HT-29 (cell line): ENCODE data around the gene PTPN13. TPM values are rescaled to one million over a fixed set of nuclear protein-coding genes. Genes with fewer than 3 reads are reported as not detected.
"Not testable (repeated sequence)": the region's sequence is repeated elsewhere in the genome, so short reads cannot be mapped to it uniquely, and the experiment has no call there.

Experiments
- DNase-seq: peaks from one replicate; pipeline ENCODE4 v3.0.0-alpha.2; 2015; ENCODE audit warnings: low spot score
- total RNA-seq: library from RNA; depleted of rRNA; stranded (reverse); fragments of >200 nt; shearing (Covaris generic); gene quantifications from 2 replicates; pipeline ENCODE4 v1.2.3, GENCODE V29; 2014

Gene PTPN13
- total RNA-seq, 1 experiment from 2014 or later, result 8.9 TPM

- no peak for DNase-seq
Observed at GRCh38 chr4:86718152-86718551, 124.0 kb downstream of the PTPN13 start.

DNA sequence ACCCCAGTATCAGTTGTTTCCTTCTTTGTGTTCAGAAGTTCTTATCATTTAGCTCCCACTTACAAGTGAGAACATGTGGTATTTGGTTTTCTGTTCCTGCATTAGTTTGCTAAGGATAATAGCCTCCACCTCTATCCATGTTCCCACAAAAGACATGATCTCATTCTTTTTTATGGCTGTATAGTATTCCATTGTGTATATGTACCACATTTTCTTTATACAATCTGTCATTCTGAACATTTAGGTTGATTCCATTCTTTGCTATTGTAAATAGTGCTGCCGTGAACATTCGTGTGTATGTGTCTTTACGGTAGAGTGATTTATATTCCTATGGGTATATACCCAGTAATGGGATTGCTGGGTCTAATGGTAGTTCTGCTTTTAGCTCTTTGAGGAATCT lies 125.0 kb downstream of the PTPN13 start:
- DNase-seq, result not testable (repeated sequence)

- DNase-seq, result no peak
Observed at GRCh38 chr4:86720508-86721068, 126.5 kb downstream of the PTPN13 start.

GRCh38 chr4:86721412-86721811 lies 127.3 kb downstream of the PTPN13 start:
- DNase-seq, result no peak

GRCh38 chr4:86730310-86730709 lies 136.2 kb downstream of the PTPN13 start:
- DNase-seq, result no peak

DNA sequence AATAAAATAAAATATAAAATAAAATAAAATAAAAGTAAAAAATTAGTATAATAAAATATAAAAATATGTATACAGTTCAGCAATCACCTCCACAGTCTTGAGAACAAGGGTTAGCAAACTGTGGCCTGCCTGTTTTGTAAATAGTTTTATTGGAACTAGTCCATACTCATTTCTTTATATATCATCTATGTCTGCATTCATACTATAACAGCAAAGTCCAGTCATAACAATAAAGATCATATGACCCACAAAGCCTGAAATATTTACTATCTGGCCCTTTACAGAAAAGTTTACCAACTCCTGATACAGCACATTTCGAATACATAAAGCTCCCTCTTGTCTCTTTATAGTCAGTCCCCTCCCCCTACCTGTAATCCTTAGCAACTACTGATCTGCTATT lies 143.1 kb downstream of the PTPN13 start:
- DNase-seq, result no peak

DNA sequence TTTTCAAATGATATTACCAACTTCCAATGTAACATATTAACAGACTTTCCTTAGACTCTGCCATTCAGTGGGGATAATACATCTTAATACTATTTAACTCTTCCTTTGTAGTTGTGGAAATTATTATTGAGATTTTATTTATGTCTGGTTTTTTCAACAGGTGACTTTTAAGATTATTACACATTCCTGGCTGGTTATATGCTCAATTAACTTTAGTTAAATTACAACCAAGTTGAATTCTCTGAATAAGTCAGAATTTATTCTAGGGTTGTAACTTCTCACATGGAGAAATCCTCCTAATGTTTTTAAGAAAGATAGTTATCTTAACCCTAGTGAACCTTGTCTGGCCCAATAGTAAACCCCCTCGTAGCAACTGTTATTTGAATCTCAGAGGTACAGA lies 147.7 kb downstream of the PTPN13 start:
- no peak for DNase-seq

- no peak for DNase-seq
Observed at GRCh38 chr4:86744570-86744969, 150.5 kb downstream of the PTPN13 start.

DNA sequence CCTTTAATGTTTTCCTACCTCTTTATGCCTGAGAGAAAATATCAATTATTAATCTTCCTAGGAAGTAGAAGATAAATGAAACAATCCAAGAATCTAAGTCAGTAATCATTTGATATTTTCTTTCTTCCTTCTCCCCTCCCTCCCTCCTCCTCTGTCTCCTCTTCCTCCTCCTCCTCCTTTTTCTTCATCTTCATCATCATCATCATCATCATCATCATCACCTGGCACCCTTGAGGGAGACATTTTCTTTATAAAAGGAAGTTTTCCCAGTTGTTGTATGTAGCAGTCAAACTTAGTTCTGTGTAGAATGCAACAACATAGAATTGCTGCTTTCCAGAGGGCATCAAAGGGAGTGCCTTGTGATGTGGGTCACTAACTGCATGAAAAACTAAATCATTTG lies 155.0 kb downstream of the PTPN13 start:
- DNase-seq, result no peak

GRCh38 chr4:86755388-86755787 lies 161.3 kb downstream of the PTPN13 start:
- no peak for DNase-seq

GRCh38 chr4:86757468-86757867 lies 163.4 kb downstream of the PTPN13 start:
- no peak for DNase-seq

GRCh38 chr4:86759298-86759697 lies 165.2 kb downstream of the PTPN13 start:
- no peak for DNase-seq

GRCh38 chr4:86762649-86763048 lies 168.5 kb downstream of the PTPN13 start:
- no peak for DNase-seq

GRCh38 chr4:86769794-86770193 lies 175.7 kb downstream of the PTPN13 start:
- no peak for DNase-seq

DNA sequence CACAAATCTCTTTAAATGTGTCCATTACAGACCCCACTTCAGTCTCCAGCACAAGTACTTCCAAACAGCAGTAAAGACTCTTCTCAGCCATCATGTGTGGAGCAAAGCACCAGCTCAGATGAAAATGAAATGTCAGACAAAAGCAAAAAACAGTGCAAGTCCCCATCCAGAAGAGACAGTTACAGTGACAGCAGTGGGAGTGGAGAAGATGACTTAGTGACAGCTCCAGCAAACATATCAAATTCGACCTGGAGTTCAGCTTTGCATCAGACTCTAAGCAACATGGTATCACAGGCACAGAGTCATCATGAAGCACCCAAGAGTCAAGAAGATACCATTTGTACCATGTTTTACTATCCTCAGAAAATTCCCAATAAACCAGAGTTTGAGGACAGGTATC lies 177.0 kb downstream of the PTPN13 start:
- no peak for DNase-seq

DNA sequence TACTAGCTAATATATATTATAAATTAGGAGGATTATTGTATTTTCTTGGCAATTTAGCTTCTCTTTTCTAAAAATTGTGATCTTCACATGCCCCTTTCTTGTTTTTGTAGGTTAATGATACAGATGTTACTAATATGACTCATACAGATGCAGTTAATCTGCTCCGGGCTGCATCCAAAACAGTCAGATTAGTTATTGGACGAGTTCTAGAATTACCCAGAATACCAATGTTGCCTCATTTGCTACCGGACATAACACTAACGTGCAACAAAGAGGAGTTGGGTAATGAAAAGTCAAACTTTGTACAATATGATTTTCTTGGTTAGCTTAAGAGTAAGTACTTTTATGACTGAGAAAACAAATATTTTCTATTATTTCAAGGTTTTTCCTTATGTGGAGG lies 180.9 kb downstream of the PTPN13 start:
- no peak for DNase-seq

GRCh38 chr4:86778175-86778574 lies 184.1 kb downstream of the PTPN13 start:
- no peak for DNase-seq

DNA sequence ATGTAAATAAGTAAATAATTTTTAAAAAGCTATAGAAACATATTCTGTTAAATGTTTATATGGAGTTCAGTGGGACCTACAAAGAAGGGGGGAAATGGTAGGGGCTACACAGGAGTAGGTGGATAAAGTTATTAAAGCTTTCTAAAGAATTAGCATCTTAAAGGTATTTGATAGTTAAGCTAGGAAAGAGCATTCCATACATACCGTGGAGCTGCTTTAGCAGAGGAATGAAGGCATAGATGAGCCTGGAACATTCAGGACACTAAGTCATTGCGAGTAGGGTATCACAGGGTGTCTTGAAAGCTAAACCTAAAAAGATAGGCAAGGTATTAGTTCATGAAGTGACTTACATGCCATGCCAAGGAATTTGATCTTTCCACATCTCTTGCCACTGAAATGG lies 194.7 kb downstream of the PTPN13 start:
- DNase-seq, result no peak

GRCh38 chr4:86791126-86791525 lies 197.0 kb downstream of the PTPN13 start:
- DNase-seq, result no peak

GRCh38 chr4:86809809-86810208 lies 215.7 kb downstream of the PTPN13 start:
- no peak for DNase-seq

DNA sequence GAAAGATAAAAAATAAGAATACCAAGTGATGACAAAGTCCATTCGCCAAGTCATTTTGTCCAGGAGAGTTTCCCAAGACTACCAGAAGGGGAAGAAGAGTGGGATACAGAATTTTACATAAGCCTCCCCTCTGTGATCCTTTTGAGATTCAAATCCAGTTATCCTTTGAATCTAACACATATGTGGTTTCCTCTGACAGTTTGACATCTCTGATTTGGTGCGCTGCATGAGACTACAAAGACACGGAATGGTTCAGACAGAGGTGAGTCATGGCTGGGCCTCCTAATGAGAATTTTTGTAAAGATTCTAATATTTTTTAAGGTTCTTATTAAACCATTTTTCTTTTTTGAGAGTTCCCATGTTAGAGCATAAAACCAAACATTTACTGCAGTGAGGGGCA lies 216.7 kb downstream of the PTPN13 start:
- DNase-seq, result no peak

DNA sequence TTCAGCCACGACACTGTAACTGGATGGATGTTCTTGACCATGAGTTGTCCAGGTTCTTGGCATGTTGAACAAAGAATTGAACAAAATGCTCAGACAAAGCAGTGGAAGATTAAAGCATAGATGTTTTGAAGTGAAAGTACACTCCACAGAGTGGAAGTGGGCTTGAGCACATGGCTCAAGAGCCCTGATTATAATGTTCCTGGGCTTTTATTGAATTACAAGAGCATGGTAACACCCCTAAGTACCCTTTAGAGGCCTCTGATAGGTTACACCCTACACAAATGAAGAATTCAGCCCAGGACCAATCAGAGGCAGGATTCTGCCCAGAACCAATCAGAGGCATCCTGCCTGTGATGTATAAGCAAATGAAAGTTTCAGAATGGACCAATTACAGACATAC lies 221.5 kb downstream of the PTPN13 start:
- no peak for DNase-seq

- DNase-seq, result no peak
Observed at GRCh38 chr4:86816501-86817273, 222.6 kb downstream of the PTPN13 start.

DNA sequence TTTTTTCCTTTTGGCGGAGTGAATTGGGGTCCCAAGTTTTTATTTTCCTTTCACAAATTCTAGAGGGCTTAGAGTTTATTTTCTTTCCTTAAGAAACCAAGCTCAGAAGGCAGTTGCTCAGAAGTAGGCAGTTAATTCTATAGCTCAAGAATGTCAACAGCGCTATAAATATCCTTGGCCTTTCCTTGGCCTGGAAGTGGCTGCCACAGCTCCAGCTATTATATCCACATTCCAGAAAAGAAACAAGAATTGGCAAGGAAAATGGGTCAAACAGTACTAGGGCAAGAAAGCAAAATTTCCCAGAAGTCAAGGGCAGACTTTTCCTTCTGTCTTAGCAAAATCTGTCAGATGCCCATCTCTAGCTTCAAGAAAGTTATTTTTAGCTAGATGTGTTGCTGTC lies 224.1 kb downstream of the PTPN13 start:
- peak; percentile 36 for DNase-seq
